ENCODE data around the gene CCDC88C.

Gene CCDC88C

GRCh38 chr14:91327250-91327595 is 90.4 kb downstream of the CCDC88C start:
- H3K4me3 ChIP-seq (ENCODE audit: low read length), result no peak overlapping the region
- no peaks in the 10 kb centered on the region for H3K4me1 ChIP-seq (ENCODE audit: control insufficient read depth, insufficient read depth, low read length)
- H3K27me3 ChIP-seq (ENCODE audit: control insufficient read depth, insufficient read depth, low read length), result no peaks in the 10 kb centered on the region
- no peak overlapping the region for H3K9ac ChIP-seq (ENCODE audit: low read length)
- H3K36me3 ChIP-seq (ENCODE audit: control insufficient read depth, insufficient read depth, low read length), result no peaks in the 10 kb centered on the region
- H3K27ac ChIP-seq (ENCODE audit: low read depth, low read length), result no peak overlapping the region

GRCh38 chr14:91326514-91327249 is 90.9 kb downstream of the CCDC88C start:
- H3K27me3 ChIP-seq (ENCODE audit: control insufficient read depth, insufficient read depth, low read length), result no peaks in the 10 kb centered on the region
- H3K36me3 ChIP-seq (ENCODE audit: control insufficient read depth, insufficient read depth, low read length), result no peaks in the 10 kb centered on the region
- H3K27ac ChIP-seq (ENCODE audit: low read depth, low read length), result no peak overlapping the region
- H3K4me3 ChIP-seq (ENCODE audit: low read length), result no peak overlapping the region
- H3K4me1 ChIP-seq (ENCODE audit: control insufficient read depth, insufficient read depth, low read length), result no peaks in the 10 kb centered on the region
- no peak overlapping the region for H3K9ac ChIP-seq (ENCODE audit: low read length)

- peaks cover 7% of the 10 kb centered on the region for H3K36me3 ChIP-seq (ENCODE audit: control insufficient read depth, insufficient read depth, low read length)
- H3K27me3 ChIP-seq (ENCODE audit: control insufficient read depth, insufficient read depth, low read length), result no peaks in the 10 kb centered on the region
- H3K27ac ChIP-seq (ENCODE audit: low read depth, low read length), result no peak overlapping the region
- no peak overlapping the region for H3K4me3 ChIP-seq (ENCODE audit: low read length)
- no peak overlapping the region for H3K9ac ChIP-seq (ENCODE audit: low read length)
- H3K4me1 ChIP-seq (ENCODE audit: control insufficient read depth, insufficient read depth, low read length), result no peaks in the 10 kb centered on the region
Measured at GRCh38 chr14:91324606-91325575, 92.7 kb downstream of the CCDC88C start.

- Histone ChIP-seq H3K27ac (ENCODE audit: low read depth, low read length) (peak overlapping the region; percentile 12), H3K4me1 (ENCODE audit: control insufficient read depth, insufficient read depth, low read length) (no peaks in the 10 kb centered on the region), H3K4me3 (ENCODE audit: low read length) (peak overlapping the region; percentile 59), H3K9ac (ENCODE audit: low read length) (no peak overlapping the region), H3K36me3 (ENCODE audit: control insufficient read depth, insufficient read depth, low read length) (peaks cover 12% of the 10 kb centered on the region), H3K27me3 (ENCODE audit: control insufficient read depth, insufficient read depth, low read length) (no peaks in the 10 kb centered on the region)
Measured at GRCh38 chr14:91323671-91324605, 93.7 kb downstream of the CCDC88C start.

- H3K36me3 ChIP-seq (ENCODE audit: control insufficient read depth, insufficient read depth, low read length), result peaks cover 13% of the 10 kb centered on the region
- no peak overlapping the region for H3K27ac ChIP-seq (ENCODE audit: low read depth, low read length)
- no peaks in the 10 kb centered on the region for H3K4me1 ChIP-seq (ENCODE audit: control insufficient read depth, insufficient read depth, low read length)
- H3K27me3 ChIP-seq (ENCODE audit: control insufficient read depth, insufficient read depth, low read length), result no peaks in the 10 kb centered on the region
- no peak overlapping the region for H3K9ac ChIP-seq (ENCODE audit: low read length)
- no peak overlapping the region for H3K4me3 ChIP-seq (ENCODE audit: low read length)
Measured at GRCh38 chr14:91323031-91323430, 94.6 kb downstream of the CCDC88C start.

- no peak overlapping the region for H3K4me3 ChIP-seq (ENCODE audit: low read length)
- H3K27me3 ChIP-seq (ENCODE audit: control insufficient read depth, insufficient read depth, low read length), result no peaks in the 10 kb centered on the region
- H3K4me1 ChIP-seq (ENCODE audit: control insufficient read depth, insufficient read depth, low read length), result no peaks in the 10 kb centered on the region
- no peak overlapping the region for H3K9ac ChIP-seq (ENCODE audit: low read length)
- peaks cover 13% of the 10 kb centered on the region for H3K36me3 ChIP-seq (ENCODE audit: control insufficient read depth, insufficient read depth, low read length)
- no peak overlapping the region for H3K27ac ChIP-seq (ENCODE audit: low read depth, low read length)
Measured at GRCh38 chr14:91322623-91323022, 95.0 kb downstream of the CCDC88C start.

GRCh38 chr14:91321131-91321530 is 96.5 kb downstream of the CCDC88C start:
- Histone ChIP-seq H3K27me3 (ENCODE audit: control insufficient read depth, insufficient read depth, low read length) (no peaks in the 10 kb centered on the region), H3K4me1 (ENCODE audit: control insufficient read depth, insufficient read depth, low read length) (no peaks in the 10 kb centered on the region), H3K36me3 (ENCODE audit: control insufficient read depth, insufficient read depth, low read length) (peaks cover 13% of the 10 kb centered on the region), H3K4me3 (ENCODE audit: low read length) (no peak overlapping the region), H3K9ac (ENCODE audit: low read length) (no peak overlapping the region), H3K27ac (ENCODE audit: low read depth, low read length) (no peak overlapping the region)

- Histone ChIP-seq H3K9ac (ENCODE audit: low read length) (no peak overlapping the region), H3K4me1 (ENCODE audit: control insufficient read depth, insufficient read depth, low read length) (no peaks in the 10 kb centered on the region), H3K4me3 (ENCODE audit: low read length) (no peak overlapping the region), H3K27me3 (ENCODE audit: control insufficient read depth, insufficient read depth, low read length) (no peaks in the 10 kb centered on the region), H3K36me3 (ENCODE audit: control insufficient read depth, insufficient read depth, low read length) (peaks cover 13% of the 10 kb centered on the region), H3K27ac (ENCODE audit: low read depth, low read length) (no peak overlapping the region)
Measured at GRCh38 chr14:91320266-91320665, 97.4 kb downstream of the CCDC88C start.

GRCh38 chr14:91318911-91319310 is 98.7 kb downstream of the CCDC88C start:
- no peaks in the 10 kb centered on the region for H3K27me3 ChIP-seq (ENCODE audit: control insufficient read depth, insufficient read depth, low read length)
- no peaks in the 10 kb centered on the region for H3K4me1 ChIP-seq (ENCODE audit: control insufficient read depth, insufficient read depth, low read length)
- no peak overlapping the region for H3K9ac ChIP-seq (ENCODE audit: low read length)

GRCh38 chr14:91317381-91318308 is 100.0 kb downstream of the CCDC88C start:
- Histone ChIP-seq H3K36me3 (ENCODE audit: control insufficient read depth, insufficient read depth, low read length) (peaks cover 23% of the 10 kb centered on the region), H3K27ac (ENCODE audit: low read depth, low read length) (no peak overlapping the region)

More at GRCh38 chr14:91318911-91319310, 98.7 kb downstream of the CCDC88C start:
- Histone ChIP-seq H3K36me3 (ENCODE audit: control insufficient read depth, insufficient read depth, low read length) (peaks cover 18% of the 10 kb centered on the region), H3K4me3 (ENCODE audit: low read length) (no peak overlapping the region), H3K27ac (ENCODE audit: low read depth, low read length) (no peak overlapping the region)

GRCh38 chr14:91316761-91317160 is 100.9 kb downstream of the CCDC88C start:
- peaks cover 23% of the 10 kb centered on the region for H3K36me3 ChIP-seq (ENCODE audit: control insufficient read depth, insufficient read depth, low read length)
- no peaks in the 10 kb centered on the region for H3K4me1 ChIP-seq (ENCODE audit: control insufficient read depth, insufficient read depth, low read length)
- H3K4me3 ChIP-seq (ENCODE audit: low read length), result no peak overlapping the region
- H3K27me3 ChIP-seq (ENCODE audit: control insufficient read depth, insufficient read depth, low read length), result no peaks in the 10 kb centered on the region
- H3K27ac ChIP-seq (ENCODE audit: low read depth, low read length), result no peak overlapping the region
- H3K9ac ChIP-seq (ENCODE audit: low read length), result no peak overlapping the region

More at GRCh38 chr14:91317381-91318308, 100.0 kb downstream of the CCDC88C start:
- H3K4me3 ChIP-seq (ENCODE audit: low read length), result no peak overlapping the region
- H3K4me1 ChIP-seq (ENCODE audit: control insufficient read depth, insufficient read depth, low read length), result no peaks in the 10 kb centered on the region
- H3K9ac ChIP-seq (ENCODE audit: low read length), result no peak overlapping the region
- H3K27me3 ChIP-seq (ENCODE audit: control insufficient read depth, insufficient read depth, low read length), result no peaks in the 10 kb centered on the region

All from rectal smooth muscle tissue (tissue), 1 donor.